Stimulated activated CD4-positive, alpha-beta T cell treated with anti-CD3 and anti-CD28 coated beads, Interleukin-1b, Interleukin-23, amount 100 ng/mL, for 48 hours (primary cell): ENCODE results near the gene KLHL41.
"Not testable (repeated sequence)": the region's sequence is repeated elsewhere in the genome, so short reads cannot be mapped to it uniquely, and the experiment has no call there.

ENCODE experiments used
- DNase-seq: peaks from one replicate; pipeline ENCODE4 v3.0.0-alpha.2; 2020

Gene KLHL41

DNA sequence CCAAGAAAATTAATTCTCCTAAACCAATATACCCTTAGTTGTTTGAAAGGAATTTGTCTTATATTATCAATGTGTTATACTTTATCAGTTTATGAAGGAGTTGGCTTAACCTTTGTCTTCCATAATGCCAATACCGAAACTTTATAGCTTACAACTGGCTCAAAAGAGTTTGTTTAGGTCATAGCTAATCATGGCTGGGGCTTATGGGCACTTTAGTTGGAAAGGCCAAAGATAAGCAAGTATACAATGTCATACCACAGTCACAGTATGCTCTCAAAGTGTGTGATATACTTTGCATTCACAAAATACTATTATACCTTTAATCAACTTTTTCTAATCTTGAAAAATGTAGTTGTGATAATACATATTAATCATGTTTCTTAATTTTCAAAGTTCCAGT lies 2.3 kb downstream of the KLHL41 start:
- no peak for DNase-seq

DNA sequence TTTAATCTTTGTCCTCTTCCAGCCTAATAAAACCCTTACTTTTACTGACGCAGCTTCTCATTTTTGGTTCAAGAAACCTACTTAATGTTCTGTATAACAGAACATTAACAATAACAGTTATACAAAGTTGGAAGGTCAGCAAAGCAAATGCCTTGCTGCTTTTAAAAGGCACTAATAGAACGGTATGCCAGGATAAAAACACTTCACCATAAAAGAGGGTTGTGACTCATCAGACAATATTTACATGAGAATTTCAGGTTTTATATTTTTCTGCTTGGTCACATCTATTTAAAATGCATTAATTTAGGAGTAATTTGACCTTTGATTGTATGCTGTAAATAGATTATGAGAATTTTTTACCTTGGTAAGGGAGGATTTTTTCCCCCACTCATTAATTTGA lies 3.0 kb downstream of the KLHL41 start:
- no peak for DNase-seq

DNA sequence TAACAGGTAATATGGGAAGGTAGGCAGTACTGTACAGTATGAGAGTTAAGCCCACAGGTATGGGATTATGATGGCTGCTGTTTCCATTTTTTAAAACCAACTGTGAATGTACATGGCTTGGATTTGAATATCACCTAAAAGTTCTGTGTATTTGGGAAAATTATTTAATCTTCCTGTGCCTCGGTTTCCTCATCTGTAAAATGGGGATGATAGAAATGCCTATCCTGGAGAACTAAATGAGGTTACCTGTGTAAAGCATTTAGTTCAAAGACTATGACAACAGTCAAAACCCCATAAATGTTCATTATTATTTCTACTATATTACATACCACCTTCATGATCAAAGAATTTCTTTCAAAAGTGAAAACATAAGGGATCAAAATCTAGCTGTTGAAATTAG lies 3.6 kb downstream of the KLHL41 start:
- no peak for DNase-seq

DNA sequence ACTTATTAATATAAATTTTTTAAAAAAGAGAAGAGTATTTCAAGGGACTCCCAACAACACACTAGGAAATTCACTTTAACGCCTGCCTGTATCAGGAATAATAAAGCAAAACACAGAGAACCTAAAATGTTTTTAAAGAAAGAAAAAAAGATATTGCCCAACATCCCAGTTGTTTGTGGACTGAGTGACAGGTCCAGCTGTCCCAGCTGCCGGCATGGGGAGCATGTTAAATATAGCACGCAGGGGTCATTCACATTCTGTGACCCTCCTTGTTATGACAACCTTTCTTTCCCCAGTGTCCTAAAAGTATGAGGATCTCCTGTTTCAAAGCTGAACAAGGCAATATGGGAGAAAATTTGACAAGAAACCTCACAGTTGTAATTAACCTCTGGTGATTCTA lies 4.4 kb downstream of the KLHL41 start:
- no peak for DNase-seq

DNA sequence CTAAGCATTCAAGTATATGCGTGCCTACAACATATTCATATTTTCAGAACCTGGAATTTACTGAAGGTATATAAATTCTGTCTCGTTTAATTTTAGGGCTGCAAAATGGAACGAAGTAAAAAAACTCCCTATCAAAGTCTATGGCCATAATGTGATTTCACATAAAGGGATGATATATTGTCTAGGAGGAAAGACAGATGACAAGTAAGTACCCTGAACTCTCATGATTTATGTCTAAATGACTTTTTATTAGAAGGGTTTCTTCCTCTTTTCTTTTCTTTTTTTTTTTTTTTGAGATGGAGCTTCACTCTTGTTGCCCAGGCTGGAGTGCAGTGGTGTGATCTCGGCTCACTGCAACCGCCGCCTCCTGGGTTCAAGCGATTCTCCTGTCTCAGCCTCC lies 5.3 kb downstream of the KLHL41 start:
- DNase-seq = not testable (repeated sequence)

DNA sequence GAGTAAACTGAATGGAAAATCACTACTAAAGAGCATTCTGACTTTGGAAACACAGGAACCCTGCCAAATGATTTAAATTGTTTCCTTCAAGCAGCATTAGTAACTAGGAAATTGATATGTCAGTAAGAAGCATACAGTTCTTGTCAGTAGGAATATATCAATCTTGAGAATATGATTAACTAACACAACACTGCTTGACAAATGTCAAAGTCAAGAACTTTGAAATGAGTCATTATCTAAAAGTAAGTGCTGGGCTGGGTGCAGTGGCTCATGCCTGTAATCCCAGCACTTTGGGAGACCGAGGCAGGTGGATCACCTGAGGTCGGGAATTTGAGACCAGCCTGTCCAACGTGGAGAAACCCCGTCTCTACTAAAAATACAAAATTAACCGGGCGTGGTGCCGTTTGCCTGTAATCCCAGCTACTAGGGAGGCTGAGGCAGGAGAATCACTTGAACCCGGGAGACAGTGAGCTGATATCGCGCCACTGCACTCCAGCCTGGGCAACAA lies 7.0 kb downstream of the KLHL41 start:
- DNase-seq = not testable (repeated sequence)

DNA sequence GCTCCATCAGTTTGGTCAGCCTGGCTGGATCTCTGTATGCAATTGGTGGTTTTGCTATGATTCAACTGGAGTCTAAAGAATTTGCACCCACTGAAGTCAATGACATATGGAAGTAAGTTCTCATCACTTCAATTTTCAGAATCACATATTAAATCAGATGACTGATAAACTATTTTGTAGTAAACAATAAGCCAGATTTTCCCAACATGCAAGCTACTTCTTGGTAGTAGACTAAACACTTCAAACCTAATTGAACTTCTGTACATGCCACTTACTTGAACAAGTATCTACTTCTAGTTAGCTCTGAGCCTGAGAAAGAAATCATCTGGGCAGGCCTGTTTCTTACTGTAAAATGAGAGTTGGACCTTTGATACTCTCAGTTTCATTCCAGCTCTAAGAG lies 11.4 kb downstream of the KLHL41 start:
- DNase-seq = no peak

DNA sequence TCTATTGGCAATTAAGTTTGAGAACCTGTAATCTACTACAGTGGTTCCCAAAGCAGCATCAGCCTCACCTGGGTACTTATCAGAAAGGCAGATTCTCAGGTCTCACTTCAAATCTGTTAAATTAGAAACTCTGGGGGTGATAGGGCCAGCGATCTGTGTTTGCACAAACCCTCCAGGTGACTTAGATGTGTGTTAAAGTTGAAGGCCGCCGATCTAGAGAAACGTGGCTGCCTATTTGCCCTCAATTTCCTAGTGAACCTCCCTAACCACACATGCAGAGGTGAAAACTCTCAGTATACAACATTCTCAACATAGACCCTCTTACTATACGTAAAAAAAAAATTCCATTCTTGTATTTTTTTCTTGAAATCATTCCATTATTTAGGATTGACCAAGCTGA lies 14.2 kb downstream of the KLHL41 start:
- no peak for DNase-seq

DNA sequence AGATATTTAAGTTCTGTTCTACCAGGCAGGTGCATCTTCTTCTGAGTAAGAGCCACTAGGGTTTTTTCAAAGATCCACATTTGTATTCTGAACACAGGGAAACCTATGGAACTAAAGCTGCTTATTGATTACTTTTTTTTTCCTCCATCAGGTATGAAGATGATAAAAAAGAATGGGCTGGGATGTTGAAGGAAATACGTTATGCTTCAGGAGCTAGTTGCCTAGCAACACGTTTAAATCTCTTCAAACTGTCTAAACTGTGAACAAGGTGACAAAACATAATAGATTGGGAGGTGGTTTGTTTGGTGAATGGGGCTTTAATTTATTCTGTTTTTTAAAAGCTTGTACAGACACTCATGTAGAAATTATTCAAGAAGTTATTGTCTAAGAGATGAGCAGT lies 15.9 kb downstream of the KLHL41 start:
- no peak for DNase-seq

DNA sequence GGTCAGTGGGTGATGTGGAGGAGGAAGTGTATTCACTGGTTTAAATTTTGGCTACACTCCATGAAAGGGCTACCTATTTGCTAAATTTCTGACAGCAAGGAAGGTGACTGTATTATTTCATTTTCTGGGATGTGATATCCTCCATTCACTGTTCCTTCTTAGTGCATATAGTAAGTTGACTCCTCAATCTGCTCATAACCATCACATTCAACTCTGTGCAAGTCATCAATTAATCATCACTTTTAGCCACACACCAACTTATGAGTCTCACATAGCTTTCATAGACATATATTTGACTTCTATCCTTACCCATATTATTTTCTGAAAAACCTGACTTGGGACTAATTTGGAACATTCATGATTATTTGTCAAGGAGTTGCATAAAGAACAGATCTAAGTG lies 16.9 kb downstream of the KLHL41 start:
- no peak for DNase-seq

DNA sequence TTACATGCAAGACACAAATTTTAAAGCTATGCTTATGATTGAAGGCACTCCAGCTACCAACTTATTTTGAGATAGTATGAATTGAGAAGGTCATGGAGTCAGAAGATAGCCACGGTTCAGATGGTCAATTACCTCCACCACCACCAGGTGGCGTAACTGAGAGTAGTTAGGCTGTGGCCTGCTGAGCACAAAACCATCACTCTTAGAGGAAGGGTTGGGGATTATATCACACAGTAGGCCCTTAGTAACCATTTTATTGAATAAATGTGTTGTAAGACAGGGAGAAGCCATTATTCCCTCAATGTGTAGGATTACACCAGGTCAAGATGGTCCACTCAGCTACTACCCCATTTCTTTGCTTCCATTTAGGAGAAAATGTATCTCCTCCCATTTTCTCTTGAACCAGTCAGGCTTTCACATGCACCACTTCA lies 18.8 kb downstream of the KLHL41 start:
- DNase-seq = peak; percentile 71

DNA sequence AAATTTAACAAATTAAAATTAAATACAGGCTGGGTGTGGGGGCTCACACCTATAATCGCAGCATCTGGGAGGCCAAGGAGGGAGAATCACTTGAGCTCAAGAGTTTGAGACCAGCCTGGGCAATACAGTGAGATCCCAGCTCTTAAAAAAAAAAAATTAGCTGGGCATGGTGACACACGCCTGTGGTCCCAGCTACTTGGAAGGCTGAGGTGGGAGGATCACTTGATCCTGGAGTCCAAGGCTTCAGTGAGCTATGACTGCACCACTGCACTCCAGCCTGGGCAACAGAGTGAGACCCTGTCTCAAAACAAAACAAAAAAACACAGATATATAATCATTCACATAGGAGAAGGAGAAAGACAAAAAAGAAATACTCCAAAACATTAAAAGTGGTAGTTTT lies 30.0 kb downstream of the KLHL41 start:
- not testable (repeated sequence) for DNase-seq

DNA sequence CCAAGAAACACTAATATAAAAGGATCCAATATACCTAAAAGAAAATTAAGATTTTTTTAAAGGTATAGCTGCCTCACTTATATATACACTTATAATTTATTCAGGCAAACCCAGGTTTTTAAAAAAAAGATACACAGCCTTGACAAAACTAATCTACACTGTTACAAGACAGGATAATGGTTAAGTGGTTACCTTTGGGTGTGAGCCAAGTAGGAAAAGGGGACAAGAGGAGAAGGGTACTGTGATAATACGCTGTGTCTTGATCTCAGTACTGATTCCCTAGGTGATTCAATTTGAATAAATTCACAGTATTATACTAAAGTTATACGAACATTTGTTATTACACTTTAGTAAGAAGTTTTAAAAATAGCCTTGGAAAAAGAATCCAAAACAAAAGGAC lies 30.6 kb downstream of the KLHL41 start:
- no peak for DNase-seq

DNA sequence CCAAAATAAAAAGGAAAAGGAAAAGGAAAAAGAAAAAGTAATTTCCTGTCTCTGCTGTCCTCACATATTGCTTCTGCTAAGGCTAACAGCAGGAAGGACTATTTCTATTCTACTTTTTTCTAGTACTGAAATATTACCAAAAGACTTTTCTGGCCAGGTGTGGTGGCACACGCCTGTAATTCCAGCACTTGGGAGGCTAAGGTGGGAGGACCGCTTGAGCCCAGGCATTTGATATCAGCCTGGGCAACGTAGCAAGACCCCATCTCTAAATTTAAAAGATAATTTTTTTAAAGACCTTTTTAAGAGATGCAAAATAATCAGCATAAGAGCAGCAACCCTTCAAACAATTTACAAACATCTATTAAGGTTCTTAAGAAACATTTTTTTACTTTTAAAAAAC lies 32.9 kb downstream of the KLHL41 start:
- DNase-seq = no peak

DNA sequence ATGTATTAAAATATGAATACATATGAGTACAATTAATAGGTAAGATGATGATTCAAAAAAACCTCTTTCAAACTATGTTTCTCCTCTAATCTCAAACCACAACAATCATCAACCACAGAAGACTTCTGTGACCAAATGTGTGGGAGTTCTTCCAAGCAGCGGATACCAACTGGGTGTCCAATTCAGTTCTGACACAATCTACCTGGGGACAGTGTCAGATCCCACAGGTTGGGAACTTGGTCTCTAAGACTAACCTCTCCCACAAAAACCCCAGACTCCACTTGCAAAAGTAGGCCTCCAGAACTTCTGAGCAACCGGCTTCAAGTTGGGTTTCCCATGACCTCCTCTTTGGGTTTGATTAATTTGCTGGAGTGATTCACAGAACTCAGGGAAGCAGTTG lies 37.3 kb downstream of the KLHL41 start:
- no peak for DNase-seq

DNA sequence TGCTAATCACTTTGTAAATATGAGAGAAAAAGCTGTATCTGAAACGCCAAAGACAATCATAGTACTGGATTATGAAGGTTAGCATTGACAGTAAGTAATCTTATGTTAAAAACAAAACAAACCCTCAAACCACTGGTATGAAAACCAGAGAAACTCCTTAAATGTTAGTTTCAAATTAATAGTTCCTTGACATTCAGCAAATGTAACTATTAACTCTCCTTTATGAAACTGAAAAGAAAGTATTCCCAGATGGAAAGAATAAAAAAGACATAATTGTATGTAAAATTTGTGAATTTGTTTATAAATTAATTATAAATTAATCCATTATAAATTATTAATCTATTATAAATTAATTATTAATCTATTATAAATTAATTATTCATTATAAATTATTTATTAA lies 51.9 kb downstream of the KLHL41 start:
- DNase-seq = no peak

DNA sequence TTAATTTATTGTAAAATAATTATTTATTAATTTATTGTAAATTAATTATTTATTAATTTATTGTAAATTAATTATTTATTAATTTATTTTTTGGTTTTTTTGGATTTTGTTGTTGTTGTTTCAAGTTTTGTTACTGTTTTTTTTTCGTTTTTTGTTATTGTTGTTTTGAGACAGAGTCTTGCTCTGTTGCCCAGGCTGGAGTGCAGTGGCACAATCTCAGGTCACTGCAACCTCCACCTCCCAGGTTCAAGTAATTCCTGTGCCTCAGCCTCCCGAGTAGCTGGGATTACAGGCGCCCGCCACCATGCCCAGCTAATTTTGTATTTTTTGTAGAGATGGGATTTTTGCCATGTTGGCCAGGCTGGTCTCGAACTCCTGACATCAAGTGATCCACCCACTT lies 52.6 kb downstream of the KLHL41 start:
- not testable (repeated sequence) for DNase-seq

DNA sequence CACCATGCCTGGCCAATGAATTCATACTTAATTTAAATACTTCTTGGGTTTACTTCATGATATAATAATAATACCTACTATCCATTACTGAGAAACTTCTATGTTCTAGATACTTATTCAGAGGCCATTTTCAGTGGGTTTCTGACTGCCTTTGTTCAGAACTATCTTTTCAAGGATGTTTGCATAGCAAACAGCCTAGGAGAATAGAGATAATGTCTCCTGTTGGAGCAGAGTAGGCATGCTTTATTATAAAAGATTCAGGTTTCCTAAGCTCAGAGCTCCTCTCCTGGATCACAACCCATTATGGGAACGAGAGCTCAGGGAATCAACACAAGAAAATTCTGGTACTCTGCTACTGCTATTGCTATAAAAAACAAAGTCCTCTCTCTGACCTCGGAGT lies 53.0 kb downstream of the KLHL41 start:
- DNase-seq = no peak

DNA sequence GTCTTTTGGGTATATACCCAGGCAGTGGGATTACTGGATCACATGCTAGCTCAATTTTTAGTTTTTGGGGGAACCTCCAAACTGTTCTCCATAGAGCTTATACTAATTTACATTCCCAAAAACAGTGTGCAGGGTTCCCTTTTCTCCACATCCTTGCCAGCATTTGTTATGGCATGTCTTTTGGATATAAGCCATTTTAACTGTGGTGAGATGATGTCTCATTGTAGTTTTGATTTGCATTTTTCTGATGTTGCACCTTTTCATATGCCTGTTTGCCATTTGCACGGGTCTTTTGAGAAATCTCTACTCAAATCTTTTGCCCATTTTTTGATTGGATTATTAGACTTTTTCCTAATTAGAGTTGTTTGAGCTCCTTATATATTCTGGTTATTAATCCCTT lies 56.2 kb downstream of the KLHL41 start:
- DNase-seq = no peak

DNA sequence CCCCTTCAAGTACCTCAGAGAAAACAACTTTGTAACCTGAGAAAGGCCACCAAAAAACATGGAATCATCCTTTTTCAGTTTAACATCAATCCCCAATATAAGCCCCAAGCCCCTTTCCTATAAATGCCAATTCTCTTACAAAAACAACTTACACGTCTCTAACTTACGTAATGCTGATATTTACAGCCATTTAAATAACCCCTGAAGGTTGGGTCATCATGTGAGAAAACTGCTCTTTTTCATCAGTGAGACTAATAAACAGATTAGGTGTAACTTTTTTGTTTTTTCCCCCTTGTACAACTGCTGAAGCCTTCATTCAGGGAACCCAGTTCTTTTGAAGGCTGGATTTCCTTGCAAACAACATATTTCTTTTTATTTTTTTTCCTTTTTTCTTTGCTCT lies 60.4 kb downstream of the KLHL41 start:
- DNase-seq = no peak

DNA sequence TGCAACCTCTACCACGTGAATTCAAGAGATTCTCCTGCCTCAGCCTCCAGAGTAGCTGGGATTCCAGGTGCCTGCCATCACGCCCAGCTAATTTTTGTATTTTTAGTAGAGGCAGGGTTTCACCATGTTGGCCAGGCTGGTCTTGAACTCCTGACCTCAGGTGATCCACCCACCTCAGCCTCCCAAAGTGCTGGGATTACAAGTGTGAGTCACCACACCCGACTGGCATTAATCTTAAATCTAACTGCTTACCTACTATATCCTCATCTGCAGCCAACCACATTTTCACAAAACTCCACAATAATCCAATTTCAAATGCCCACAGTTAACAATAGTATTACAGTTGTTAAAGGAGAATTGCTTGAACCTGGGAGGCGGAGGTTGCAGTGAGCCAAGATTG lies 61.2 kb downstream of the KLHL41 start:
- not testable (repeated sequence) for DNase-seq

DNA sequence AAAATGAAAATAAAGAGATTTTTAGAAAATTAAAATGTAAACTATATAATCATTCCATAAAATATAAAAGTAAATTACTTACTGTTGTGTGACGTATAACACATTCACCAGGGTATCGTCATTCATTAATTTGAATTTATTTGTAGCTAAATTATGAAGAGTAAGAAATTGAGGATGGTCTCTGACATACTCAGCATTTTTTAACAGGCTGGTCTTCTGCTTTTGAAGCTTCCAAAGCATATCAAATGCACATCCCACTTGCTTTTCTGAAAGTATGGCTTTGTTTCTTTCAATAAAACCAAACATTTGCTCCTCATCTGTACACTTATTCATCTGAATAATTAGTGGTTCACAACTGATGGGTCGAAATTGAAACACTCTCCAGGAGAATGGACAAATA lies 62.1 kb downstream of the KLHL41 start:
- DNase-seq = no peak

DNA sequence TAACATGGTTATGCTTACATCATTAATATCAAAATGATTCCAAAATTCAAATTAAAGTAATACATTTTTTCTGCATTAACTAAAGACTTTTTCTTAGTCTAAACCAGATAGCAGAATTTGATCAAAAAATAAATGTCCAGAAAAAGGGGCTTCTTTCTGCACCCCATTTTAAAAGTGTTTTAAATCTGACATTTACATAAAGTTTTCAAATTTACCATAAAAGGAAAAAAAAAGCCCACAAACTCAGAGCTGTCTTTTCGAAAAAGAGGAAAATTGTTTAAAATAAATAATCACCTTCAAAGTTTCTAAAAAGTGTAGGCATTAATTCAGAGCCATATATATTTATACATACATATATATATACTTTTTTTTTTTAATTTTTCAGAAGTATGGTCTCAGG lies 62.7 kb downstream of the KLHL41 start:
- no peak for DNase-seq

DNA sequence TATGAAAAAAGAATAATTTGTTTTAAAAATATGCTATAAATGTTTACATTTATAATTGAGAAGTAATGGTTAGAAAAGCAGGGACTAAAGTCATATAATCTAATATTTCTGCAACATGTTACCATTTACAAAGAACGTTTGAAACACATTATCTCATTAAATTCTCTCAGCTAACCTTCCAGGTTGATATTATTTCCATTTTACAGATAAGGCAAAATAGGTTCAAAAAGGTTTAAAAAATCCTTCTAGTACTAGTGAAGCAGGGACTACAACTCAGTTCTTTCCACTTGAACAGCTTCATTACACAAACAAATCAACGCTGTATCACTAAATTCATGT lies 63.3 kb downstream of the KLHL41 start:
- DNase-seq = no peak

DNA sequence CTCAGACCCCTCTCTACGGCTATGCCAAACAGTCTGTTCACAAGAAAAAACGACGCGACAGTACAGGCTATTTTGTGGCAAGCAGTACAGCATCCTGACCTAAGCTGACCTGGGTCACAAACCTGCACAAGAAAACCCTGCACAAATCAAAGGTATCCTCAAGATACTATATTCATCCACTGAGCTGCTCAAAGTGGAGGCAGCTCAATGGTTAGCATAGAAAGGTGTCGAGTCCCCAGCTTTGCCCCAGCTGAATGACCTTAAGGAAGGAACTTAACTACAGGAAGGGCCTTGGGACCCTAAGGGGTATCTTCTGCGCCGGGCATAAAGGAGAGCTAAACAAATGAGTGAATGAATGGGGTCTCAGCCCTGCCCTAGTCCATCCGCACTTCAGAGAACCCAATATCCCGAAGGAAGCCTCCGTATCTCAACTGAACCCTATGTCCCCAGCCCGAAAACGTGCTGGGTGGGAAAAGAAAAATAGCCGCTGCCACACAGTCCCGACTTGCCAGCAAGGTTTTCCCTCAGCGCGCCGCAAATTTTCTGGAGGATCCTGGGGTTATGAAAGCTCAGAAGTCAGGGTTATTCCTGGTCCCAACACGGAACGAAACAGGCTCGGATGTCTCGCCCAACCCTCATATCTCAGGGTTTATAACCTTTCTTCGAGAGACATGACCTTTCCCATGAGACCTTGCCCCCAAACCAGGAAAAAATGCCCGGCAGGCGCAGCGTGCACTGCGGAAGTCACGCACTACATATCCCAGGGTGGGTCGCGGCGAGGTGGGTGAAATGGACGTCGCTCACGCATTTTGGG lies 63.9 kb downstream of the KLHL41 start, which contains the start of gene FASTKD1:
Gene FASTKD1, minus strand, starts transcription at position 706 of the 814 bp plus-strand sequence. CDS start 1,836 bp downstream, outside the sequence.
- peak; percentile 90 for DNase-seq
